Endodermal cell (in vitro differentiated cells): ENCODE data around the gene NRXN2. TPM values are rescaled to one million over a fixed set of nuclear protein-coding genes. Genes with fewer than 3 reads are reported as not detected.

Experiments
- DNase-seq: peaks from one replicate; pipeline ENCODE4 v3.0.0-alpha.2; 2017
- H3K27ac ChIP-seq: 2 replicates; pipeline ENCODE4 v1.5.1; 2013; ENCODE audit warnings: mild to moderate bottlenecking, low read depth, low read length, moderate library complexity
- H3K27me3 ChIP-seq: 2 replicates; pipeline ENCODE4 v1.6.1; 2013; ENCODE audit warnings: mild to moderate bottlenecking, low read length, moderate library complexity; ENCODE audit not compliant: insufficient read depth, control insufficient read depth, poor library complexity, severe bottlenecking
- H3K36me3 ChIP-seq: 2 replicates; pipeline ENCODE4 v1.7.0; 2013; ENCODE audit warnings: mild to moderate bottlenecking, low read length, moderate library complexity; ENCODE audit not compliant: control insufficient read depth, insufficient read depth
- H3K4me1 ChIP-seq: one replicate; pipeline ENCODE4 v1.7.0; 2013; ENCODE audit warnings: low read length; ENCODE audit not compliant: control insufficient read depth, insufficient read depth
- H3K4me3 ChIP-seq: 2 replicates; pipeline ENCODE4 v1.5.1; 2013; ENCODE audit warnings: mild to moderate bottlenecking, low read length, moderate library complexity
- H3K9ac ChIP-seq: 2 replicates; pipeline ENCODE4 v1.6.1; 2013; ENCODE audit warnings: mild to moderate bottlenecking, low read length, moderate library complexity; ENCODE audit not compliant: poor library complexity, severe bottlenecking; ENCODE audit errors: extremely low read depth
- H3K9me3 ChIP-seq: 2 replicates; pipeline ENCODE4 v1.6.1; 2013; ENCODE audit warnings: mild to moderate bottlenecking, low read length, moderate library complexity; ENCODE audit not compliant: control insufficient read depth
- H3K27ac Mint-ChIP-seq: 2 replicates; pipeline ENCODE4 v1.8.0; 2020; ENCODE audit warnings: mixed read lengths
- H3K27me3 Mint-ChIP-seq: 2 replicates; pipeline ENCODE4 v1.8.0; 2021; ENCODE audit warnings: mild to moderate bottlenecking, mixed read lengths; ENCODE audit not compliant: insufficient read depth
- H3K36me3 Mint-ChIP-seq: 2 replicates; pipeline ENCODE4 v1.8.0; 2020; ENCODE audit warnings: low read depth, mixed read lengths
- H3K4me1 Mint-ChIP-seq: 2 replicates; pipeline ENCODE4 v1.8.0; 2020; ENCODE audit warnings: mixed read lengths
- H3K4me3 Mint-ChIP-seq: 2 replicates; pipeline ENCODE4 v1.8.0; 2020; ENCODE audit warnings: mild to moderate bottlenecking, moderate library complexity, mixed read lengths
- H3K9me3 Mint-ChIP-seq: 2 replicates; pipeline ENCODE4 v1.8.0; 2020; ENCODE audit warnings: mild to moderate bottlenecking, mixed read lengths
- CTCF ChIP-seq: fragments of 200-600 bp; sonication (generic); conservative IDR thresholded peaks from 2 replicates; pipeline ENCODE4 v1.5.0; 2021; ENCODE audit warnings: antibody characterized with exemption, mild to moderate bottlenecking
- WGBS, 2 experiments: methylation state at CpG; one replicate each; pipeline versions ENCODE4 v1.1.5 to v1.1.7; 2013; ENCODE audit warnings: missing lambda C conversion rate in 2 of 2, mixed read lengths in 1 of 2; ENCODE audit not compliant: insufficient coverage in 1 of 2, insufficient read length in 1 of 2; 5-methylcytosine and 5-hydroxymethylcytosine counted together
- total RNA-seq, 2 donors: library from RNA; stranded (reverse); fragmentation: NEBNext Ultra II Directional in 1 of 2; extraction: Animal tissue kit (Norgen Biotek cat#: 25700) in 1 of 2; gene quantifications; 2 replicates in 1 of 2; 3 replicates in 1 of 2; pipeline ENCODE4 v1.2.1, GENCODE V29; 2021

Gene NRXN2
- total RNA-seq, 2 donors from 2014 or later = 1.00 to 1.5 TPM

GRCh38 chr11:64758330-64759079 is 35.5 kb upstream of the NRXN2 start:
- H3K27me3 ChIP-seq = no peaks in the 10 kb centered on the region
- no peak overlapping the region for H3K9ac ChIP-seq
- TF ChIP-seq CTCF = no peak
- no peaks in the 10 kb centered on the region for H3K27me3 Mint-ChIP-seq
- H3K36me3 Mint-ChIP-seq = peaks cover 12% of the 10 kb centered on the region
- H3K9me3 ChIP-seq = no peaks in the 10 kb centered on the region
- peak; percentile 38 for DNase-seq
- no peak overlapping the region for H3K27ac Mint-ChIP-seq
- H3K4me3 Mint-ChIP-seq = no peak overlapping the region
- no peak overlapping the region for H3K4me3 ChIP-seq
- peaks cover 4% of the 10 kb centered on the region for H3K4me1 ChIP-seq
- H3K9me3 Mint-ChIP-seq = no peaks in the 10 kb centered on the region
- no peak overlapping the region for H3K27ac ChIP-seq
- 91% methylated on average over 7 to 15 of the region's 15 CpGs for WGBS, 2 experiments
- H3K4me1 Mint-ChIP-seq = peaks cover 24% of the 10 kb centered on the region
- peaks cover 14% of the 10 kb centered on the region for H3K36me3 ChIP-seq

GRCh38 chr11:64757549-64758329 is 34.7 kb upstream of the NRXN2 start:
- Mint-ChIP-seq H3K36me3 (peaks cover 8% of the 10 kb centered on the region), H3K9me3 (no peaks in the 10 kb centered on the region), H3K27me3 (no peaks in the 10 kb centered on the region), H3K27ac (no peak overlapping the region), H3K4me3 (no peak overlapping the region), H3K4me1 (peaks cover 17% of the 10 kb centered on the region)
- H3K9ac ChIP-seq = no peak overlapping the region
- WGBS, 2 experiments = 86 to 89% methylated on average over 14 to 19 of the region's 19 CpGs
- H3K27ac ChIP-seq = no peak overlapping the region
- H3K9me3 ChIP-seq = no peaks in the 10 kb centered on the region
- peaks cover 7% of the 10 kb centered on the region for H3K36me3 ChIP-seq
- peaks cover 3% of the 10 kb centered on the region for H3K4me1 ChIP-seq
- peak; percentile 40 for DNase-seq
- TF ChIP-seq CTCF = no peak
- H3K4me3 ChIP-seq = no peak overlapping the region
- no peaks in the 10 kb centered on the region for H3K27me3 ChIP-seq

GRCh38 chr11:64755681-64756361 is 32.8 kb upstream of the NRXN2 start:
- no peak overlapping the region for H3K4me3 Mint-ChIP-seq
- H3K27ac ChIP-seq = no peak overlapping the region
- no peak overlapping the region for H3K9ac ChIP-seq
- H3K27ac Mint-ChIP-seq = no peak overlapping the region
- H3K9me3 Mint-ChIP-seq = no peaks in the 10 kb centered on the region
- no peak overlapping the region for H3K4me3 ChIP-seq
- H3K27me3 ChIP-seq = no peaks in the 10 kb centered on the region
- no peaks in the 10 kb centered on the region for H3K36me3 ChIP-seq
- peaks cover 3% of the 10 kb centered on the region for H3K4me1 ChIP-seq
- H3K27me3 Mint-ChIP-seq = no peaks in the 10 kb centered on the region
- H3K9me3 ChIP-seq = no peaks in the 10 kb centered on the region
- H3K4me1 Mint-ChIP-seq = peaks cover 10% of the 10 kb centered on the region
- WGBS, 2 experiments = 92 to 97% methylated on average over 3 to 13 of the region's 13 CpGs
- DNase-seq = peak; percentile 41
- H3K36me3 Mint-ChIP-seq = no peaks in the 10 kb centered on the region
- no peak for TF ChIP-seq CTCF
